Measurements from ENCODE around the gene OR2T29.
"Not testable (repeated sequence)": the region's sequence is repeated elsewhere in the genome, so short reads cannot be mapped to it uniquely, and the experiment has no call there.

The OR2T29 gene

GRCh38 chr1:248562672-248563071, at the start of gene OR2T29:
OR2T29 (minus strand) TSS chr1:248562772; CDS start chr1:248559491, 3,281 bp downstream.
- not testable (repeated sequence) for DNase-seq (ENCODE audit: low spot score)

GRCh38 chr1:248611883-248612414, 49.4 kb upstream of the OR2T29 start:
- no peak for DNase-seq (ENCODE audit: low spot score)

- no peak for DNase-seq (ENCODE audit: low spot score)
These were observed 47.7 kb upstream of the OR2T29 start for GRCh38 chr1:248610301-248610700.

- no peak for DNase-seq (ENCODE audit: low spot score)
These were observed 36.8 kb upstream of the OR2T29 start for GRCh38 chr1:248599396-248599795.

GRCh38 chr1:248597589-248597988, 35.0 kb upstream of the OR2T29 start, which contains the start of gene OR2T10:
OR2T10 (minus strand) TSS chr1:248597700; CDS start chr1:248593768, 3,932 bp downstream.
- DNase-seq (ENCODE audit: low spot score), result no peak

GRCh38 chr1:248596615-248597014, 34.0 kb upstream of the OR2T29 start:
- no peak for DNase-seq (ENCODE audit: low spot score)

GRCh38 chr1:248593226-248593625, 30.7 kb upstream of the OR2T29 start:
- no peak for DNase-seq (ENCODE audit: low spot score)

GRCh38 chr1:248592655-248593054, 30.1 kb upstream of the OR2T29 start:
- DNase-seq (ENCODE audit: low spot score), result no peak

GRCh38 chr1:248590055-248590454, 27.5 kb upstream of the OR2T29 start:
- no peak for DNase-seq (ENCODE audit: low spot score)

GRCh38 chr1:248589334-248589733, 26.8 kb upstream of the OR2T29 start:
- no peak for DNase-seq (ENCODE audit: low spot score)

- DNase-seq (ENCODE audit: low spot score), result no peak
These were observed 22.7 kb upstream of the OR2T29 start for GRCh38 chr1:248585266-248585665.

GRCh38 chr1:248576260-248576980, 13.8 kb upstream of the OR2T29 start:
- DNase-seq (ENCODE audit: low spot score), result no peak

GRCh38 chr1:248574657-248575056, 12.1 kb upstream of the OR2T29 start, which contains the start of gene OR2T34:
OR2T34 (minus strand) TSS chr1:248574757; CDS start chr1:248574757, 0 bp downstream.
- not testable (repeated sequence) for DNase-seq (ENCODE audit: low spot score)

- DNase-seq (ENCODE audit: low spot score), result not testable (repeated sequence)
These were observed 11.3 kb upstream of the OR2T29 start for GRCh38 chr1:248573856-248574255.

GRCh38 chr1:248572049-248572448, 9.5 kb upstream of the OR2T29 start:
- not testable (repeated sequence) for DNase-seq (ENCODE audit: low spot score)

GRCh38 chr1:248570811-248571210, 8.2 kb upstream of the OR2T29 start:
- not testable (repeated sequence) for DNase-seq (ENCODE audit: low spot score)

GRCh38 chr1:248569049-248569448, 6.5 kb upstream of the OR2T29 start:
- DNase-seq (ENCODE audit: low spot score), result not testable (repeated sequence)

GRCh38 chr1:248565530-248566373, 3.2 kb upstream of the OR2T29 start:
- DNase-seq (ENCODE audit: low spot score), result not testable (repeated sequence)

GRCh38 chr1:248551027-248551426, 11.5 kb downstream of the OR2T29 start:
- DNase-seq (ENCODE audit: low spot score), result not testable (repeated sequence)

GRCh38 chr1:248547383-248547782, 15.2 kb downstream of the OR2T29 start:
- DNase-seq (ENCODE audit: low spot score), result not testable (repeated sequence)

GRCh38 chr1:248537449-248537848, 25.1 kb downstream of the OR2T29 start:
- not testable (repeated sequence) for DNase-seq (ENCODE audit: low spot score)

- DNase-seq (ENCODE audit: low spot score), result no peak
These were observed 40.7 kb downstream of the OR2T29 start for GRCh38 chr1:248521856-248522255.

Data from GM03348 (cell line).